Natural killer cell treated with Interleukin-12 subunit alpha and Interleukin-12 subunit beta and Interleukin-15 and Interleukin-18, amount 100 ng/mL, for 72 hours (primary cell): ENCODE results near the gene IL3RA. TPM values are rescaled to one million over a fixed set of nuclear protein-coding genes. Genes with fewer than 3 reads are reported as not detected.
A peak's percentile ranks its signal among the peaks of the same experiment; 100 is the strongest.

Source experiments
- ATAC-seq, 2 donors: fragments of 150-1000 bp; cut with Tn5 transposase in 1 of 2; sonication (Bioruptor Pico), chemical (Tn5 transposase) in 1 of 2; 2 replicates each; pipeline ENCODE4 v1.10.0; 2021
- DNase-seq: peaks from one replicate; pipeline ENCODE4 v3.0.0; 2022; ENCODE audit warnings: low spot score
- H3K27ac Mint-ChIP-seq, 2 donors: 1 replicate in 1 of 2; 2 replicates in 1 of 2; pipeline ENCODE4 v1.8.0; 2022; ENCODE audit warnings: mixed read lengths in 2 of 2, mild to moderate bottlenecking in 1 of 2, moderate library complexity in 1 of 2
- H3K27me3 Mint-ChIP-seq, 2 donors: 1 replicate in 1 of 2; 2 replicates in 1 of 2; pipeline ENCODE4 v1.8.0; 2022; ENCODE audit warnings: mixed read lengths in 2 of 2
- H3K36me3 Mint-ChIP-seq: one replicate; pipeline ENCODE4 v1.8.0; 2022; ENCODE audit warnings: mixed read lengths
- H3K4me1 Mint-ChIP-seq, 2 donors: 1 replicate in 1 of 2; 2 replicates in 1 of 2; pipeline ENCODE4 v1.8.0; 2022; ENCODE audit warnings: low read depth in 2 of 2, mixed read lengths in 2 of 2, mild to moderate bottlenecking in 1 of 2
- H3K4me3 Mint-ChIP-seq: one replicate; pipeline ENCODE4 v1.8.0; 2022; ENCODE audit warnings: mixed read lengths
- H3K9me3 Mint-ChIP-seq: 2 replicates; pipeline ENCODE4 v1.8.0; 2022; ENCODE audit warnings: mixed read lengths
- total RNA-seq, 2 donors: library from RNA; stranded (reverse); gene quantifications; one replicate each; pipeline ENCODE4 v1.2.3, GENCODE V29; 2022

The IL3RA gene
- total RNA-seq, 2 donors from 2014 or later: 13.1 to 29.2 TPM

DNA sequence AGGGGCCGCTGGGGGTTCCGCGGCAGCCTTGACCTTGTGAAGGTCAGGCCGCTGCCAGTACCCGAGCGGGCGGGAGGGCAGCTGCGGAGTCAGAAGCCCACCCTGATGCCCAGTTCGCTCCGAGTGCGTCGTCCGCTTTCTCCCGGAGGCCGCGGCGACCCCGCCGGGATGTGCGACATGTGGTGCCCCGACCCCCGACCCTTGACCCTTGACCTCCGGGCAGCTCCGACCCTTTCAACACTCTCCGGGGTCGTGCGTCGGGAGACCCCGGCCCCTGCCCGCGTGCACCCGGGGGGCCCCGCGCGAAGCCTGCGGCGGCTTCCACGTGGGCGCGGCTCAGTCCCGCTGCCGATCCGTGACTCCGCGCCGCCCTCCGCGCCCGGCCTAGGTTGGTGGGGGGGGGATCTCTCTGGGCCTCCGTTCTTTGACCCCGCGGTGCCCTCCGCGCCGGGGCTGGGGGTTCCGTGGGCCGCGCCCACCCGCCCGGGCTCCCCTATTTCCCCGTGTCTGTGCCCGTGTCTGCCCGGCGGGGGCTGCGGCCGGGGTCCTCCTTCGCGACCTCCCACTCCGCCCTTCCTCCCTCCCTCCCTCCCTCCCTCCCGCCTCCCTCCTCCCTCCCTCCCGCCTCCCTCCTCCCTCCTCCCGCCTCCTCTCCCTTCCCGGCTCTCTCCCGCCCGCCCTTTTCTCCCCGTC, 55.9 kb downstream of the IL3RA start:
- ATAC-seq (peak; percentile 35 to 44), DNase-seq (no peak)
- Mint-ChIP-seq H3K4me3 (peak overlapping the region; percentile 97), H3K9me3 (peaks cover 6% of the 10 kb centered on the region), H3K27me3 (no peaks in the 10 kb centered on the region), H3K4me1 (peaks cover 43 to 50% of the 10 kb centered on the region in 2 donors), H3K27ac (peak overlapping the region; percentile 94 to 96), H3K36me3 (peaks cover 28% of the 10 kb centered on the region)

DNA sequence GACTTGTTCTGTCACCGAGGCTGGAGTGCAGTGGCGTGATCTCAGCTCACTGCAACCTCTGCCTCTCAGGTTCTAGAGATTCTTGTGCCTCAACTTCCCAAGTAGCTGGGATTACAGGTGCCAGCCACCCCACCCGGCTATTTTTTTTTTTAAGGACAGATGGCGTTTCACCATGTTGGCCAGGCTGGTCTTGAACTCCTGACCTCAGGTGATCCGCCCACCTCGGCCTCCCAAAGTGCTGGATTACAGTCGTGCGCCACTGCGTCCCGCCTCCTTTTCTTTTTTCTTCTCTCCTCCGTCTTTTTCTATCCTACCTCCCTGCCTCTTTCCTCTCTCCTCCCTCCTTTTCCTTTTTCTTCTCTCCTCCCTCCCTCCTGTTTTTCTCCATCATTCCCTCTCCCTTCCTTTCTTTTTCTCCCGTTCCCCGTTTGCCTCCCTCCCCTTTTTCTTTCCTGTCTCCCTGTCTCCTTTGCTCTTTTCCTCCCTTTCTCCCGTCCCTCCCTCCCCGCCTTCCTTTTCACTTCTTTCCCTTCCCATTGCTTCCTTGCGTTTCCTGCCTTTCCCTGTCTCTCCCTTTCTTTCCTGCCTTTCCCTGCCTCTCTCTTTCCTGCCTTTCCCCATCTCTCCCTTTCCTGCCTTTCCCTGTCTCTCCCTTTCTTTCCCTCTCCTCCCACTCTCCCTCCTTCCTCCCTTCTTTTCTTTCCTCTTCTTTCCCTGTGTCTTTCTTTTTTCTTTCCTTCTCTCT, 57.5 kb downstream of the IL3RA start:
- Mint-ChIP-seq H3K27me3 (no peaks in the 10 kb centered on the region), H3K36me3 (peaks cover 15% of the 10 kb centered on the region), H3K9me3 (peaks cover 6% of the 10 kb centered on the region), H3K4me1 (peaks cover 28 to 36% of the 10 kb centered on the region in 2 donors), H3K27ac (peak overlapping the region; percentile 94 to 96), H3K4me3 (peak overlapping the region; percentile 97)
- DNase-seq (no peak), ATAC-seq (no peak)

DNA sequence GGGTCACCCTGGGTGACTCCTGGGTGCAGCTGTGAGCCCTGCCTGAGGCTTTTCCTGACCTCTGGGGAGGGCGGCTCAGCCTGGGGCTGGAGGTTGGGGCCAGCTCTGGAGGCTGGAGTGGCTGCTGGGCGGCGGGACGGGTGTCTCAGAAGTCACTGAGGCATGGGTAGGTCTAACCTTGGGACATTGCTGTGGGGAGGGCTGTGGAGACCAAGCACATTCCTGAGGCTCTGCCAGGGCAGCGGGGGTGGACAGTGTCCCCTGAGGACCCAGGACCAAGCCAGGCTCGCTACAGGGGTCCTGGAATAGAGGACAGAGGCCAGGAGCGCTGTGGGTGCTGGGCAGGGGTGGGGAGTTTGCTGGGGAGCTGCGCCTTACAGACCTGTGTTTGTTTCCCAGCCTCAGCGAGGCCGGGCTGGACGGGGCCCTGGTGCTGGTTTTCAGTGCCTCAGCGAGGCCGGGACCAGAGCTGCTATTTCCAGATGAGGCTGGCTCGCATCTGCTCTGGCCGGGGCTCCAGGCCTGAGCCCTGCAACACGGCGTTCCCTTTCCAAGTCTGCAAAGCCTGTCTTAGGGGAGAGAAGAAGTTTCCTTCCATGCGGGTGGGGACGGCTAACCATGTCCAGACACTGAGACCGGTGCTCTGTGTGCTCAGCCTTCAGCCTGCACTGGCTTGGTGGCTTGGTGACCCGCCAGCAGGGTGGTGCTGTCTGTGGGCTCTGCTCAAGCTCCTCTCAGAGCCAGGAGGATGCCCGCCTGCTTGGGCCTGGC, 58.3 kb downstream of the IL3RA start:
- DNase-seq (no peak), ATAC-seq (no peak)
- peak overlapping the region; percentile 94 to 96 for H3K27ac Mint-ChIP-seq
- peaks cover 15% of the 10 kb centered on the region for H3K36me3 Mint-ChIP-seq
- H3K9me3 Mint-ChIP-seq: peaks cover 6% of the 10 kb centered on the region
- no peaks in the 10 kb centered on the region for H3K27me3 Mint-ChIP-seq
- H3K4me3 Mint-ChIP-seq: peak overlapping the region; percentile 97
- peaks cover 28 to 36% of the 10 kb centered on the region in 2 donors for H3K4me1 Mint-ChIP-seq

- ATAC-seq (no peak), DNase-seq (no peak)
- Mint-ChIP-seq H3K4me3 (peak overlapping the region; percentile 16), H3K4me1 (peaks cover 28 to 36% of the 10 kb centered on the region in 2 donors), H3K27me3 (no peaks in the 10 kb centered on the region), H3K36me3 (peaks cover 15% of the 10 kb centered on the region), H3K9me3 (peaks cover 6% of the 10 kb centered on the region), H3K27ac (peak overlapping the region in 1 of 2 donors; percentile 10)
Observed at GRCh38 chrX:1395646-1396216, 59.1 kb downstream of the IL3RA start.

DNA sequence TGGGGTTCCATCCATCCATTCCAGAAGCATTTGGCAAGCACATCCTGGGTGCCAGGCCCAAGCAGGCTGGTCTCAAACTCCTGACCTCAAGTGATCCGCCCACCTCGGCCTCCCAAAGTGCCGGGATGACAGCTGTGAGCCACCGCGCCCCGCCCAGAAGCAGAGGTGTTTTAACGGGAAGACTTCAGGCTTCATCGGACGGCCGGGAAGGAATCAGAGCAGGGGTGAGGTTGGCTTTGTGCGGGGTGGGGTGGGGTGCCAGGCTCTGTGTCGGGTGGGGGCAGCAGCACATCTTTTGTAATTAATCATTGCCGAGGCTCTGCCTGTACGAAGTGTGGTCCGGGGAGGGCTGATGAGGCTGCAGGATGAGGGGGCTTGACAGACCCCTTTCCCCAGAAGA, 60.4 kb downstream of the IL3RA start:
- no peak for ATAC-seq
- Mint-ChIP-seq H3K36me3 (peaks cover 15% of the 10 kb centered on the region), H3K4me3 (no peak overlapping the region), H3K27ac (no peak overlapping the region), H3K9me3 (peaks cover 6% of the 10 kb centered on the region), H3K4me1 (peaks cover 28 to 32% of the 10 kb centered on the region in 2 donors), H3K27me3 (no peaks in the 10 kb centered on the region)
- no peak for DNase-seq

DNA sequence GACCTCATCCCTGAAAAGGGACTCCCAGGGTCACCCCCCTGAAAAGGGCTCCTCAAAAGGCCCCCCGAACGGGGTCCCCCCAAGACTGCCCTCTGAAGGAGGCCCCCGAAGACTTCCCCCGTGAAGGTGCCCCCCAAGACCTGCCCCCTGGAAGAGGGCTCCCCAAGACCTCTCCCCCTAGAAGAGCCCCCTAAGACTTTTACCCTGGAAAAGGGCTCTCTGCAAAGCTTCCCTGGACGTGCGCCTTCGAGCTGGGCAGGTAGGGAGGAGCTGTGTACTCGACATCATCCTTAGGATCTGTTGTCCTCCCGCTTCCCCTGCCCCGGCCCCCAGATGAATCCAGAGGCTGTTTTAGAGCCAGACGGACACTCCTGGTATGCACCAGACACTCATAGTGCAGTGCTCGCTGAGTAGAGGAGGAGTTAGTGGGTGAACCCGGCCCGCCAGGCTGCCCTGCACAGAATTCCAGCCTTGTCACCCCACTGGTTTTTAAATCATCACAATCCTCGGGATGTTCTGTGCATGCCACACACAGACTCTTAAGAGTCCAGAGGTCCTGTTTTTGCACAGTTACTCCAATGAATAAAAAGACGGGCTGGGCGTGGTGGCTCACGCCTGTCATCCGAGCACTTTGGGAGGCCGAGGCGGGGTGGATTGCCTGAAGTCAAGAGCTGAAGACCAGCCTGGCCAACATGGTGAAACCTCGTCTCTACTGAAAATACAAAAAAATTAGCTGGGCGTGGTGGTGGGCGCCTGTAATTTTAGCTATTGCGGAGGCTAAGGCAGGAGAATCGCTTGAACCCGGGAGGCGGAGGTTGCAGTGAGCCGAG, 61.1 kb downstream of the IL3RA start:
- DNase-seq (no peak), ATAC-seq (no peak)
- Mint-ChIP-seq H3K36me3 (peaks cover 15% of the 10 kb centered on the region), H3K27ac (no peak overlapping the region), H3K4me3 (no peak overlapping the region), H3K27me3 (no peaks in the 10 kb centered on the region), H3K4me1 (peaks cover 28 to 32% of the 10 kb centered on the region in 2 donors), H3K9me3 (peaks cover 6% of the 10 kb centered on the region)

DNA sequence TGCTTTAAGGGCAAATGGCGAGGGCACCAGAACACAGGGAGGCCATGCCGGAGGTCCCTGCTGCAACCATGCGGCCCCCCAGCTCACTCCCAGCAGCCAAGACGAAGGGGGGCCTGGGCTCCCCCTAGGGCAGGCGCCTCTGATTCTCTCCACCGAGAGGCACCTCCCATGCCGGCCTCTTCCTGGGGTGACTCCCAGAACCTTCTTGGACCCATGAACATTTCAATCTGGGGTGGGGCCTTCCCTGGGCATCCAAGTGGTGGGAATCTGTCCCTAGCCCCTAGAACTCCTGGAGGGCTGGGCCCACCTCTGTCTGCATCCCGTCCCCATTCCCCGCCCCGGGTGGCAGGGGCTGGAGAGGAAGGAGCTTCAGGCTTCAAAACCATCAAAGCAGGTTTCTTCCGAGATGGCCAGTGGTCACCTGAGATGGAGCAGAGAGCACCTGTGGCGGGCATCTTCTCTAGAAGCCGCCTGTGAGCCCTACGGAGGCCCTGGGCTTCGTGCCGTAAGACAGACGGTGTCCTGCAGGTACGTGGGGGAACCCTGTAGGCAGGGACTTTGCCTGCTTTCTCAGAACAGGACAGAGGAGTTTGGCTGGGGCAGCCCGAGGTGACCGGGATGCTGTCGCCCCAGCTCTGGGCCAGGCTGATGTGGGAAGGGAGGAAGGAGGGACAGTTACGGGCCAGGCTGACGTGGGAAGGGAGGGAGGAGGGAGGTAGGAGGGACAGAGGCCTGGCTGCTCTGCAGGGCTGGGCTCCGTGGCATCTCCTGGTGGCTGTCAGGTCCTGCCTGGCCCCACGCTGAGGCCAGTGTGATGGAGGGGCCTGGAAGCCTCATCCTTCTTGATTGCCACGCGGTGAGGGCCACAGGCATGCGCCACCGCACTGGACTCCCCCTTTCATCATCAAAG, 62.1 kb downstream of the IL3RA start:
- DNase-seq (no peak), ATAC-seq (no peak)
- no peaks in the 10 kb centered on the region for H3K27me3 Mint-ChIP-seq
- H3K9me3 Mint-ChIP-seq: peaks cover 6% of the 10 kb centered on the region
- peaks cover 21 to 23% of the 10 kb centered on the region in 2 donors for H3K4me1 Mint-ChIP-seq
- no peak overlapping the region for H3K4me3 Mint-ChIP-seq
- H3K36me3 Mint-ChIP-seq: peaks cover 10% of the 10 kb centered on the region
- H3K27ac Mint-ChIP-seq: no peak overlapping the region

DNA sequence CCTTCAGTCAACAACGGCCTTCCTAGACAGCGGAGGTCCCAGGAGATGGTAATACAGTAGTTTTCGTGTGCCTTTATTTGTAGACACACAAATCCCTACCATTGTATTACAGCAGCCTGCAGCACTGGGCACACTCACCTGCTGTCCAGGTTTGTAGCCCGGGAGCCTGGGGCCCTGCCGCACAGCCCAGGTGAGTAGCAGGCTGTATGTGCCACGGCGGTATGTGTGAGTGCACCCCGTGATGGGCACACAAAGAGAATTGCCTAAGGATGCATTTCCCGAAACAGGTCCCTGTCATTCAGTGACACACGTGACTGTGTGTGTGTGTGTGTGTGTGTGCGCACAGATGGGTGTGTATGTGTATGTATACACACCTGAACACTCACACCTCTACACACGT, 63.5 kb downstream of the IL3RA start:
- DNase-seq (no peak), ATAC-seq (no peak)
- Mint-ChIP-seq H3K9me3 (peaks cover 6% of the 10 kb centered on the region), H3K27ac (no peak overlapping the region), H3K4me3 (no peak overlapping the region), H3K4me1 (peaks cover 11 to 13% of the 10 kb centered on the region in 2 donors), H3K27me3 (no peaks in the 10 kb centered on the region), H3K36me3 (peaks cover 8% of the 10 kb centered on the region)

- H3K4me3 Mint-ChIP-seq: no peak overlapping the region
- no peak for DNase-seq
- peaks cover 4% of the 10 kb centered on the region for H3K36me3 Mint-ChIP-seq
- no peaks in the 10 kb centered on the region for H3K27me3 Mint-ChIP-seq
- peaks cover 2% of the 10 kb centered on the region for H3K9me3 Mint-ChIP-seq
- peaks cover 4 to 5% of the 10 kb centered on the region in 2 donors for H3K4me1 Mint-ChIP-seq
- H3K27ac Mint-ChIP-seq: no peak overlapping the region
- ATAC-seq: no peak
Observed at GRCh38 chrX:1400742-1401471, 64.3 kb downstream of the IL3RA start.

DNA sequence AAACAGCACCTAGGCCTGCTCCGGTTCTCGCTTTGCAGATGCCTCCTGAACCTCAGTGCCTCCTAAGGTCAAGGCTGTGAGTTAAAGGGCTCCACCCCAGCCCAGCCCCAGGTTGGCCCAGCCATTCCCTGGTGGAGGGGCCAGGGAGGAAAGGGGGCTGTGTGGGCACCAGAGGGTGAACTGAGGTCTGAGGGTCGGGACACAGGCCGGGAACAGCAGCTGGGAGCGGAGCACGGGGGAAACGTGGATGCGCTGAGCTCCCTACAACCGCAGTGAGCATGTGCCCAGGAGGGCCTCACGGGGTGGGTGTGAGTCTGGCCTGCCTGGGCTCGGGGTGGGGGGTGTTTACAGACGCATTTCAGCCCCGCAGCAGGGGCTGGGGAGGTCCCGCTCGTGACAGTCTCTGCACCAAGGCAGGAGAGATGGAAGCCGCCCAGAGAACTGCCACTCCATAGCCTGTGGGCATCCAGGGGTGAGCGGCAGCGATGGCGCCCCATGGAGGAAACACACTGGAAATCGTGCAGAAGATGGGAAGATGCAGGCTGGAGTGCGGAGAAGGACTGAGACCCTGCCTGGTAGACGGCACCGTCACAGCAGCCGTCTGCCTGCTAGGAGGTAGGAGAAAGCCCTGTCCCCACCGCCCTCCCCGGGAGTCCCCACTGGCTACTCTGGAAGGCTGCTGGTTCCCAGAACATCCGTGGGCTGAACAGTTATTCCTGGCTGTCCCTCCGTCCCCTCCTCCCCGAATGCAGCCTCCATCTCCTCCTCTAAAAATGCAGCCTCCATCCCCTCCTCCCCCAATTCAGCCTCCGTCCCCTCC, 65.2 kb downstream of the IL3RA start:
- no peaks in the 10 kb centered on the region for H3K9me3 Mint-ChIP-seq
- no peaks in the 10 kb centered on the region for H3K36me3 Mint-ChIP-seq
- H3K27ac Mint-ChIP-seq: no peak overlapping the region
- H3K4me3 Mint-ChIP-seq: no peak overlapping the region
- ATAC-seq (peak; percentile 37 to 46), DNase-seq (no peak)
- H3K4me1 Mint-ChIP-seq: no peaks in the 10 kb centered on the region
- H3K27me3 Mint-ChIP-seq: no peaks in the 10 kb centered on the region

- Mint-ChIP-seq H3K4me3 (no peak overlapping the region), H3K4me1 (no peaks in the 10 kb centered on the region), H3K27ac (no peak overlapping the region), H3K27me3 (no peaks in the 10 kb centered on the region), H3K9me3 (no peaks in the 10 kb centered on the region), H3K36me3 (no peaks in the 10 kb centered on the region)
- ATAC-seq: no peak
- no peak for DNase-seq
Observed at GRCh38 chrX:1403228-1403627, 66.6 kb downstream of the IL3RA start.
